Measurements from ENCODE around the gene SCMH1.

DNA sequence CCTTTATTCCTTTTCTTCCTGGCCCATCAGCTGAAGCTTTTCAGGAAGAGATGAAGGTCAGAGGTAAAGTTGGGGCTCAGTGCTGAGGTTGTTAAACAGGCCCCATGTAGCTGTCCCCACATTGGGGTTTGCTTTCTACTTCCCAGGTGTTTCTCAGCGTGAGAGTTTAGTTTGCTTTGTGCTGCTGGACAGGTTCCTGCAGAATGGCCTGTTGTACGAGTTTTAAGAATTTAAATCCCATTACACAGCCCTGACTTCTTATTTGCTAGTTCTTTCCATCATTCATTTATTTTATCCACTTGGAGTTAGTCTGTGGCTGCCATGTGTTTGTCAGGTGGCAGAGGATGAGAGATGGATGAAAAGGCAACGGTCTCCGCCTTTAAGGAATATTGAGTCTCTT lies 243.4 kb downstream of the SCMH1 start:
- TF ChIP-seq, protein P1, sequence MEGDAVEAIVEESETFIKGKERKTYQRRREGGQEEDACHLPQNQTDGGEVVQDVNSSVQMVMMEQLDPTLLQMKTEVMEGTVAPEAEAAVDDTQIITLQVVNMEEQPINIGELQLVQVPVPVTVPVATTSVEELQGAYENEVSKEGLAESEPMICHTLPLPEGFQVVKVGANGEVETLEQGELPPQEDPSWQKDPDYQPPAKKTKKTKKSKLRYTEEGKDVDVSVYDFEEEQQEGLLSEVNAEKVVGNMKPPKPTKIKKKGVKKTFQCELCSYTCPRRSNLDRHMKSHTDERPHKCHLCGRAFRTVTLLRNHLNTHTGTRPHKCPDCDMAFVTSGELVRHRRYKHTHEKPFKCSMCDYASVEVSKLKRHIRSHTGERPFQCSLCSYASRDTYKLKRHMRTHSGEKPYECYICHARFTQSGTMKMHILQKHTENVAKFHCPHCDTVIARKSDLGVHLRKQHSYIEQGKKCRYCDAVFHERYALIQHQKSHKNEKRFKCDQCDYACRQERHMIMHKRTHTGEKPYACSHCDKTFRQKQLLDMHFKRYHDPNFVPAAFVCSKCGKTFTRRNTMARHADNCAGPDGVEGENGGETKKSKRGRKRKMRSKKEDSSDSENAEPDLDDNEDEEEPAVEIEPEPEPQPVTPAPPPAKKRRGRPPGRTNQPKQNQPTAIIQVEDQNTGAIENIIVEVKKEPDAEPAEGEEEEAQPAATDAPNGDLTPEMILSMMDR (IDR thresholded peaks at IDR 0.05; ENCODE audit: insufficient read depth, low read depth, low read length), result no peak
- TF ChIP-seq EZH2 (IDR thresholded peaks at IDR 0.05; ENCODE audit: insufficient read depth, low read length), result no peak
